Astrocyte (in vitro differentiated cells and primary cell): ENCODE results near the gene PBX1.

Source experiments
- CTCF ChIP-seq: IDR thresholded peaks from 2 replicates; pipeline ENCODE4 v1.5.1; 2011; ENCODE audit warnings: low read depth, mild to moderate bottlenecking, inconsistent platforms, low read length, moderate library complexity; ENCODE audit not compliant: insufficient read depth
- EZH2 ChIP-seq: IDR thresholded peaks from 2 replicates; pipeline ENCODE4 v1.6.1; 2012; ENCODE audit warnings: mild to moderate bottlenecking, low read length, inconsistent platforms; ENCODE audit not compliant: insufficient read depth

GRCh38 chr1:164707868-164708331 lies 148.9 kb downstream of the PBX1 start:
- TF ChIP-seq CTCF (no peak), EZH2 (no peak)
